ENCODE results near the gene ZBTB9.

ZBTB9 gene

GRCh38 chr6:33418690-33419291, 35.6 kb upstream of the ZBTB9 start:
- DNase-seq (ENCODE audit: low read depth in 2 of 2) = no peak

DNA sequence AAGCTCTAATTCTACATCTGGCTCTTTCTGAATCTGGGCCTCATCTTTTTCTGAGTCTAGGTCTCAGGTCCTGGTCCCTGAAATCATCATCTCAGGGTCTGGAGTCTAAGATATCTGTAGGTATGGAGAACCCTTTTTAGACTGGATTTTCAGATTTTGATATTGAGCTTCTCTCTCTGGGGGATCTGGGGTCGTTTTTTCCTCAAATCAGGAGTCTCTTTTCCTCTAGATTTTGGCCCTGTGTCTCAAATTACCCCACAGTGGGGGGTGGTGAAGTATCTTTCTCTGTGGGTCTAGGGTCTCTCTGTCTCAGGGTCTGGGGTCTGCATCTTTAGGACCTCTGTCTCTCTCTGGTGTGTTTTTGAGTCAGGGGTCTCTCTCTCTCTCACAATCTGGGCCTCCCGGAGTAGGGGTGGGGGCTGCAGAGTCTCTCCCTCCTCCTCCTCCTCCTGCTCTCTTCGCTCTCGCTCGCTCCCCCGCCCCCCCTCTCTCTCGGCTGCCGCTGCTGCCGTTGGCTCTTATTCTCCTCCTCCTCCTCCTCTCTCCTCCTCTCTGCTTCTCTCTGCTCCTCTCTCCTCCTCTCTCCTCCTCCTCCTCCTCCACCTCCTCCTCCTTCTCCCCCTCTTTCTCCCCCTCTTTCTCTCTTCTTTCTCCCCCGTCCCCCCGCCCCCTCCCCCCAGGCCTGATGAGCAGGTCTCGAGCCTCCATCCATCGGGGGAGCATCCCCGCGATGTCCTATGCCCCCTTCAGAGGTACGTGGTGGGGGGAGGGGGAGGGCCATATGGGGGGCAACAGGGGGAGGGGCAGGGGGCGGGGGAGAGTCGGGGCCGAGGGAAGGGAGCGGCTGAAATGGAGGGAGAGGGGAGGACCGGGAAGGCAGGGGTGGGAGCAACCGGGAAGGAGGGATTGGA, 34.5 kb upstream of the ZBTB9 start, which contains the start of gene SYNGAP1:
TSS of gene SYNGAP1 (plus strand) at position 486 of the 911 bp plus-strand sequence. CDS start at position 686, 200 bp downstream.
- DNase-seq (ENCODE audit: low read depth in 2 of 2) = no peak

GRCh38 chr6:33420491-33421343, 33.7 kb upstream of the ZBTB9 start:
- DNase-seq (ENCODE audit: low read depth in 2 of 2) = no peak

DNA sequence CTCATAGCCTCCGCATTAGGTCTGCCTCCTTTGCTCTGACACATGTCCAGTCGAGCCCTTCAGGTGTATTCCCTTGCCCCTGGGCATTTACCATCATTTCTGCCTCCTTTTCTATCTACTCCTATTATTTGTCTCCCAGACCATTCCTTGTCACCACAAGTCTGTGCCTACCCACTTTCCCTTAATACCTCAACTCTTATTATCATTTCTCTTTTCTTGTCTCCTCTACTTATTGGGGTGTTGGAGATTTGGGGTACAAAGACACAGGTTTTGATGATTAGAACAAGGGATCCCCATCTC, 33.1 kb upstream of the ZBTB9 start:
- no peak for DNase-seq (ENCODE audit: low read depth in 2 of 2)

DNA sequence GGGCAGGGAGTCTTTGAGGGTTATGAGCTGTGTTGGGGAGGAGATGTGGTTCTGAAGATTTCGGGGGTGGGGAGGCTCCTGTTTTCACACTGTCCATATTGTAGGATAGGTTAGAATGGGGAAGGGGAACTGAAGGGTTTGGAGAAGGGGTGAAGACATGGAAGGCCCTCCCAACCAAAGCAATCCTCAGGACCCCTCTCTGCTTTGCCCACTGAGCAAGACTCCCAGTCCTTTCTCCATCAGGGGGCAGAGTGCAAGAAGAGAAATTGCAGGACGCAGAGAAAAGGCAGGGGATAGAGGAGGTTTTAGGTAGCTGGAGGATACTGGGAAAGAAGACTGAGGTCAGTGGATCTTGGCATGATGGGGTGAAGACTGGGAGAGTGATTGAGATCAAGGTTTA, 30.6 kb upstream of the ZBTB9 start:
- DNase-seq (ENCODE audit: low read depth in 2 of 2) = no peak

DNA sequence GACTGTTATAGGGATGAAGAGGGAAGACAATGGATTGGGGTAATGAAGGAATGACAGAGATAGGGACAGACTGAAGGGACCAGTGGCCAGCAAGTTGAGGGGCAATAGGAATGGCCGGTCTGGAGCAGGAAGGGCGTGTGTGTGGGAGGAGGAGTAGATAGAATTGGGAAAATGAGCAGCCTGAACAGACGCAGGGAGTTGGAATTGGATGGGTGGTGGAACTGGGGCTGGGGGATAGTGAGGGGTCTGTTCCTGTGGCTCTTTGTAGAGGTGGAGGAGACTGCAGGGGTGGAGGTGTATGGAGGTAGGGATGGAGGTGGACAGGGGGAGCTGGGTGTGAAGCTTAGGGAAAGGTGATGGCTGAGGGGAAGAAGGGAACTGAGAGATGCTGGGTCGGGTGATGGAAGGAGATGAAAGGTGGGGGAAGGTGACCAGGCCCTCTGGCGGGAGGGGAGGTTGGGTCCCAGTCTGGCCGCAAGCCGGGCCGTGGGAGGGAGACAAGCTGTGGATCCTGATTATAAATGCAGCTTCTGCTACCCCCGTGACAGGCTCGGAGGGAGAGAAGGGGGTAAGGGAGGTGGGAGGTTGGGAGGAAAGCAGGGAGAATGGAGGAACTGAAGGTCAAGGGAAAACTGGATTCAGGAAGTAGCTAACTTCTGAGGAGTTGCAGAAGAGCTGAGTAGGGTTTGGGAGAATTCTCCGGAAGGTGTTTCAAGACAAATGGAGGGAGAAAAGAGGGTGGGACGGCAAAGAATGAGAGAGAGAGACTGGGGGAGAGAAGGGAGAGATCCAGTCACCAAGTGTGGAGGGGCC, 29.3 kb upstream of the ZBTB9 start:
- no peak for DNase-seq (ENCODE audit: low read depth in 2 of 2)

- peak; percentile 65 to 74 for DNase-seq (ENCODE audit: low read depth in 2 of 2)
Observed at GRCh38 chr6:33425668-33426577, 28.5 kb upstream of the ZBTB9 start.

DNA sequence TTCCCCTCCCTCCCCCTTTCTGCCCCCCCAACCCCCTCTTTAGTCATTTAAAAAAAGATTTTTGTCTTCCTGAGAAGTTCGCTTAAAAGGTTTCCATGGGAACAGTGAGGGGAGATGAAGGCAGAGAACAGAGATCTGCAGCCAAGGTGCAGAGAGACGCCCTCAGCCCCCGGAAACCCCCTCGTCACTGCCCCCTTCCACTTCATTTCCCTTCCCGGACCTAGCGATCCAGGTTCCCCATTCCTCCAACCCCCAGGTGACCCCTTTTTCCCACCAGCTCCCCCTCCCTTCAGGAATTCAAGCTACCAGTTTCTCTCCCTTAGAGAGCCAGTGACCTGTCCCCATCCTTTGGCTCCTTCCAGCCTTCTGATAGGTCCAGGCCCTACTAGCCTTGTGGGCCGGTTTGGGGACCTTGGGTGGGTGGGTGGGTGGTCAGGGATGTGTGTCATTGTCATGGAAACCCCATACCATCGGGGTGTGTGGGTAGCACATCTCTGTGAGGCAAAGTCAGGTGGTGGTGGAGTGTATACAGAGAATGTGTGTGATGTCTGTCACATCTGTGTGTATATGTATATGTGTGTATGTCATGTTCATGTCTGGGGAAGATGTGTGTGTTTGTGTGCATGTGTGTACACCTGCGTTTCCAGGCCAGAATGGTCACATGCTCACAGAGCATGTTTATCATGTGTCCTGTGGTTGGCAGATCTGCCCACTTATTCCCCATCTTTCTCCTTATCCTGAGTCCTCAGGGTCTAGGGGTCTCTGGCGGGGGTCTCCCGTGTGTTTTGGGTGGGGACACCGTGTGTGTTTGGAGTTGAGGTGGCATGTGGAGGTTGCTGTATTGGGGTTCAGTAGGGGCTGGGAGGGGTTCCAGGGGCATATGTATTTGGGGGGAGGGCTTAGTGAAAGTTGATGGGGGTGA, 27.5 kb upstream of the ZBTB9 start:
- DNase-seq (ENCODE audit: low read depth in 2 of 2) = no peak

DNA sequence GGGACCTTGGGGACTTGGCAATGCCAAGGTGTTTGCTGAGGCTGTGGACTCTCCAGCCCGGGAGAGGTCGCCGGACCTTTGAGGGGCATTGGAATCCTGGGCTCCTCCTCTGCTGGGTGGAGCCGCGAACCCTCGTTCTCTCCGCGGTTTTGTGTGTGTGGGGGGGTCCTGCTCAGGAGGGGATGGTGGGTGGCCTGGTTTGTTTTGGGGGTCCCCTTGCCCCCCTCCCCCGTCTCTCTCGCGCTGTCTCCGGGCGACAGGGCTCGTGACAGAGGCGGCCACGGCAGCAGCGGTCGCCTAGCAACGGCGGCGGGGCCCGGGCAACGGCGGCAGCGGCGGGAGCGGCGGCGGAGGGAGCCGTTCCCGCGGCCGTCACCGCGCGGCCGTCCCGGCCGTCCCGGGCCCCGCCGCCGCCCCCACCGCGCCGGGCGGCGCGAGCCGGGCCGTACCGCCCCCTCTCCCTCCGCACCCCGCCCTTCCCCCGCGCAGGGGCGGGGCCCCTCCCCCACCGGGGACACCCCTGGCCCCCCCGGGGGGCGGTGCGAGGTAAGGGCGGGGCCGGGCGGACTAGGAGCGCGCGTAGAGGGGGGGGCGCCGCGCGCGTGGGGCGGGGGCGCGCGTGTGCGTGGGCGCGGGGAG, 26.7 kb upstream of the ZBTB9 start:
- DNase-seq (ENCODE audit: low read depth in 2 of 2) = no peak

- DNase-seq (ENCODE audit: low read depth in 2 of 2) = no peak
Observed at GRCh38 chr6:33428224-33428965, 26.0 kb upstream of the ZBTB9 start.

GRCh38 chr6:33428966-33429749, 25.2 kb upstream of the ZBTB9 start:
- DNase-seq (ENCODE audit: low read depth in 2 of 2) = no peak

DNA sequence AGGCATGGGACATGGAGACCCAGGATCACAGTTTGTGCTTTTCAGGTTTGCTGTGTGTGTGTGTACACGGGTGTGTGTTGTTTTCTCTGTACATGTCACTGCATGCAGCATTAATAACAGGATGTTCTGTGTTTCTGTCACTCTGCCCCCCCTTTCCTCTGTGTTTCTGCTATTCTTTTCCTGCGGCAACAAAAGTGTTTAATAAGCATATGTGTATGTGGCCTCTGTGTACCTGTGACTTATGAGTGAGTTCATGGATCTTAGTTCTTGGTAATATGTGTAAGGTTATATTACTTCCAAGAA, 24.7 kb upstream of the ZBTB9 start:
- DNase-seq (ENCODE audit: low read depth in 2 of 2) = no peak

GRCh38 chr6:33430334-33430733, 24.0 kb upstream of the ZBTB9 start:
- no peak for DNase-seq (ENCODE audit: low read depth in 2 of 2)

GRCh38 chr6:33430991-33431879, 23.1 kb upstream of the ZBTB9 start:
- DNase-seq (ENCODE audit: low read depth in 2 of 2) = peak; percentile 67 to 71

- DNase-seq (ENCODE audit: low read depth in 2 of 2) = no peak
Observed at GRCh38 chr6:33431880-33432541, 22.4 kb upstream of the ZBTB9 start.

- no peak for DNase-seq (ENCODE audit: low read depth in 2 of 2)
Observed at GRCh38 chr6:33432546-33432945, 21.8 kb upstream of the ZBTB9 start.
